Putamen (tissue), 1 donor: ENCODE results near the gene PLCH2.
"Not testable (repeated sequence)": the region's sequence is repeated elsewhere in the genome, so short reads cannot be mapped to it uniquely, and the experiment has no call there.

Experiments used
- DNase-seq: peaks from one replicate; pipeline ENCODE4 v3.0.0-alpha.2; 2016; ENCODE audit warnings: low spot score

The PLCH2 gene

DNA sequence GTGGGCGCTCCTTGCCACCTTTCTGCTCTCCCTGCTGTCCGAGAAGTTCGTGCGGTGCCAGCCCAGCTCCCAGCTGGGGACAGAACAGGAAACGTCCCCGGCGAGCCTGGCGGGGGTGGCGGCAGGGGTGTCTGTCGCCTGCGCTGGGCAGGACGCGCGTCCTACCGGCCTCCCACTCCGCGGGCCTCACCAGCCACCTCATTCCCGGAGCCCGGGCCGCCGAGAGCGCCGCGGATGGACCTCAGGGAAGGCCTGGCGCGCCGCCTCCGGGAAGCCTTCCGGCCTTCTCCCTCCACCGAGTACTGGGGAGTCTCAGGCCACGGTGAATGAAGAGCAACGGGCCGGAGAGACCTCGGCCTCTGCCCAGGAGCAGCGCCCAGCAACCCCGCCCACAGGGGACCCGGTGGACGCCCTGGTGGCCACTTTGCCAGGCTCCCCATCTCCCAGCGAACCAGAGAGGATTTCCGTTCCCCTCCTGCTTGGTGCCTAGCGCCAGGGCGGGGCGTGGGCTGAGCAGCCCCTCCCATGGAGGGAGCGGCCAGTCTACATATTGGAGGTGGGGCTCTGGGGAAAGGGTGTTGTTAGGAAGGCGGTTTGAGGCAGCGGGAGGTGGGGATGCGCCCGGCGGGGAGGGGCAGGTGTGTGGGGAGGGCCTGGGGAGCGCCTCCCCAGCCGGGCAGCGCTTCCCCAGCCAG lies 70.6 kb downstream of the PLCH2 start:
- no peak for DNase-seq

DNA sequence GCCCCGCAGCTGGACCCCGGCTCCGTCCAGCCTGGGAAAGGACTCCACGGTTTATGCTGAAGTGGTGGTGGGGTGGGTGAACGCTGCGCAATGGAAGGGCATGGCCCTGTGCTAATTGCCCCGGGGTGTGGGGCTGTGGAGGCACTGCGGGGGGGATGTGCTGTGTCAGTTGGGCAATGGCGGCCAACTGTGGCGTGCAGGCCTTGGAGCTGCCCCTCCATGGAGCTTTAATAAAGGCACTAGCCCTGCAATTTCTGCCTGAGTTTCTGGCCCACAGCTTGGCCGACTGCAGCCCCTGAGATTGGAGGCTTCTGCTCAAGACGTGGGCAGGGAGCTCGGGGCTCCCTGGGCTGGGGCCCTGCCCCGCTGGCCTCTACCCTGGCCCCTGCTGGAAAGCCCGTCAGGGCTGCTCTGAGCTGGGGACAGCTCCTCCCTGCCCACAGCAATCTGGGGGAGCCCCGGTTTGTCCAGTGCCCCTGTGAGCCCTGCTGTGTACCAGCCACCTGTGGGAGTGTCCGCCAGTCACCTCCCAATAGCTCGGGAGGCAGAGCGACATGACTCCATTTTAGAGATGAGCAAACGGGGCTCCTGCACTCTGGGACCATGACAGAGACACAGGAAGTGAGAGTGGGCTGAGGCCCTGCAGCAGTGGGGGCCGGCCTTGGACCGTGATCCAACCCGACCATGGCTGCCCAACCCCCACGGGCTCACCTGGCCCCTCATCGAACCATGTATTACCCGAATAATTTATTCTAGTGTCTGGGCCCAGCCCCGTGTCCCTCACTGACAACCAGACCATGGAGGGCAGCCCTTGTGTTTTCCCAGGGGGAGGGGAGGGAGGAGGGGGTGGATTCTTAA lies 71.3 kb downstream of the PLCH2 start:
- no peak for DNase-seq

DNA sequence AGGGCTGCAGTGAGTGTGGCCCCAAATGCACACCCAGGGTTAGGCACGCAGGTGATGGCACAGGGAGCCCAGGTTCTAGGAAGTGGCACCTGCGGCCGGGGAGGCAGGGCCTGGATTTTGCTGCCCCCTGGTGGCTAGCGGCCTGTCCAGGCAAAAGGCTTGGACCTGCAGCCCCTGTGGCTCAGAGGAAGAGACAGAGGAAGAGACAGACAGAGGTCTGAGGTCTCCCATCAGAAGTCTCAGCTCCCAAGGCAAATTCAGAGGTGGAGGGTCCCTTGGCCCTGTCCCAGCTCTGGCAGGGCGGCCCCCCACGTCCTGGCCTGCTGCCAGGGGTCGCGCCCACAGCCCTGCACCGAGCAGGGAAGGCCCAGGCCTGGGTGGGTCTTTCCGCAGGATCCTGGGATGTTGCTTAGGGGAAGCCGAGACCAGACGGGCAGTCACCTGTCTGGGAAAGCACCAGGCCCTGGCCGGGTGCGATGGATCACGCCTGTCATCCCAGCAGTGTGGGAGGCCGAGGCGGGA lies 72.0 kb downstream of the PLCH2 start:
- no peak for DNase-seq

DNA sequence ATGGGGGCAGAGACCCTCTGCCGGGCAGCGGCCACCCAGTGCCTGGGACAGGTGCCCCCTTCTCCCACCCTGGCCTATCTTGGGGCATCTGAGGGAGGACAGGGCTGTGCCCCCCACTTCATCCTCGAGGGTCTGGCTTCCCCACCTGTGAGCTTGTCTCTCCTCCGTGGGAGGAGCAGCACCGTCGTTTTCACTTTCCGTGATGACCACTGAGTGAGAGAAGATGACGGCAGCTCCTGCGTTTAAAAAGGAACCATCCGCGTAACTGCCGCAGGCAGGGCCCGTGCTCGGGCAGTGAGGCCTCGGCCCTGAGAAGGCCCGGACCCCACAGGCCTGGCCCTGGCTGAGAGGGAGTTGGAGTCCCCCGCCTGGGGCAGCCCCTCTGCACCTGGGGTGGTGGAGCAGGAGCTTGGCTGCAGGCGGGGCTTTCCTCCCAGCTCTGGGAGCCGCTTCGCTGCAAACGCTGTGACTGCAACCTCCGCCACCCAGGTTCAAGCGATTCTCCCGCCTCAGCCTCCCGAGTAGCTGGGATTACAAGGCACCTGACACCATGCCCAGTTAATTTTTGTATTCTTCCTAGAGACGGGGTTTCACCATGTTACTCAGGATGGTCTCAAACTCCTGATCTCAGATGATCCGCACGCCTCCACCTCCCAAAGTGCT lies 73.4 kb downstream of the PLCH2 start:
- DNase-seq = not testable (repeated sequence)

DNA sequence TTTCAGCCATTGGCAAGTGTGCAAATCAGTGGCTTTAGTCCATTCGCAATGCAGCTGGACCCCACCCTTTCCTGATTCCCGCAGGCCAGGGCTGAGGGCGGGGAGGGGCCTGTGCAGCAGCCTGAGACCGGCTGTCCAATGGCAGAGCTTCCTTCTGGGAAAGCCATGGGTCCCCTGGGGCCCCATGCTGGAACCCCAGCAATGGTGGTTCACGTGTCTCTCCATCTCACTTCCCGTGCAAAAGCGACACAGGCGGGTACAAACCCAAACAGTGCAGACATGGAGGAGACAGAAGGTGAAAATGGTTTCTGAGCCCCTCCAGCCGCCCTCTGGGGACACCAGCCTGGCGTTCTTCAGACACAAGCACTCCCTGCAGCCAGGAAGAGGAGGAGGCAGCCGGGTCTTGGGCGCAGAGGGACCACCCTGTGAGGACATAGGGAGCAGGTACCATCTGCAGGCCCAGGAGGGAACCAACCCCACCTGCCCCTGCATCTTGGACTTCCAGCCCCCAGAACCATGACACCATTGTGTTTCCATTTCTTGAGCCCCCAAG lies 74.3 kb downstream of the PLCH2 start:
- not testable (repeated sequence) for DNase-seq

GRCh38 chr1:2551544-2551943 lies 75.5 kb downstream of the PLCH2 start:
- DNase-seq = not testable (repeated sequence)

DNA sequence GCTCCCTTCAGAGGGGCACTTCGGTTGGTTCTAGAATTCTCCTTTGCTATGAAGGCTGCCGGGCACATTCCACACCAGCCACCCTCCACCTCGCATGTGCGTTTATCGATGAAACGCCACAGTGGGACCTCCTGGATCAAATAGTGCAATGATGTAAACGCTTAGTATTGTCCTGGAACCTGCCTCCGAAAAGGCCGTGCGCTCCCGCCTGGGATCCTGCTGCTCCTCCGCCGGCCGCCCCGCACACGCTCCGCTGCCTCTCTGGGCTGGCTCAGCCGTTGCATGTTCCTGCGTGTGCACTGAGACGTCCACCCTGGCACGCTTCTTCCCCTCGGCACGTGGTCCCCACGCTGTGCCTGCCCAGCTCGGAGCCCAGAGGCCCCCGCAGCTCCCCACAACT lies 76.1 kb downstream of the PLCH2 start:
- DNase-seq = no peak

- DNase-seq = not testable (repeated sequence)
Measured at GRCh38 chr1:2553076-2553475, 77.0 kb downstream of the PLCH2 start.

DNA sequence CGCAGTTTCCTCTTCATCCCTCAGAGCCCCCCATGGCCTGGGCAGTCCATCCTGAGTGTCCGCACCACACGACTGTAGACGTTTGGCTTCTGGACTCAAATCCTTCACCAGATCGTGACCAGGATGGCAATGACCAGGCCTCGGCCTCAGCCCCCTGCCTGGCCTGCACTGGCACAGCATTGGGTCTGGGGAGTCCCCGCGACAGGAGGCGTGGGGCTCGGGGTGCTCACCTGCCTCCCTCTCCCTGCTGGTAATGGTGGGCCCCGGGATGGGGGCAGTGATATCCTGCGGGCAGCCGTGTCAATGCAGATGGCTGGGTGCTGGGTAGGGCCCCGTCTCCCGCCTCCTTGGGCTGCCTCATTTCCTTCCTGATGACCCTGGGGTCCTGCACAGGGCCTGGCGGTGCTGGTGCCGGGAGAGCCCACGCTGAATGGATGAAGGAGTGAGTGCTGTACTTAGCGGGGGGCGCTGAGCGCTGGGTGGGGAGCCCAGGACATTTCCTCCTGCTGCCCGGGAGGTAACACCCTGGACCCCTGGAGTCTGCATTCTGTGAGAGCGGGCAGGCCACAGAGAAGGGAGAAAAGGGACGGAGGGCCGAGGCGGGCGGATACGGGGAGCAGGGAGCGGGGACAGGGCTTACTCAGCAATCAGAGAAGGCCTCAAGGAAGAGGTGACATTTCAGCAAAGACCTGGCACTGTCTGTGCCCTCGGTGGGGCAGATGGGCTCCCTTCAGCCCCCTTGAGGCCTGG lies 78.0 kb downstream of the PLCH2 start:
- DNase-seq = no peak

- DNase-seq = no peak
Measured at GRCh38 chr1:2554621-2555387, 78.7 kb downstream of the PLCH2 start.
